HG02852 (cell line): Measurements from ENCODE around the gene OR6J1.
"Not testable (repeated sequence)": the region's sequence is repeated elsewhere in the genome, so short reads cannot be mapped to it uniquely, and the experiment has no call there.

Experiments used
- ATAC-seq: cut with Tn5 transposase; IDR thresholded peaks from one replicate; pipeline ENCODE4 v1.9.1; 2021; ENCODE audit warnings: mild to moderate bottlenecking, moderate library complexity; ENCODE audit not compliant: unreplicated experiment

OR6J1 gene

GRCh38 chr14:22651586-22651985 lies 7.4 kb upstream of the OR6J1 start:
- no peak for ATAC-seq

DNA sequence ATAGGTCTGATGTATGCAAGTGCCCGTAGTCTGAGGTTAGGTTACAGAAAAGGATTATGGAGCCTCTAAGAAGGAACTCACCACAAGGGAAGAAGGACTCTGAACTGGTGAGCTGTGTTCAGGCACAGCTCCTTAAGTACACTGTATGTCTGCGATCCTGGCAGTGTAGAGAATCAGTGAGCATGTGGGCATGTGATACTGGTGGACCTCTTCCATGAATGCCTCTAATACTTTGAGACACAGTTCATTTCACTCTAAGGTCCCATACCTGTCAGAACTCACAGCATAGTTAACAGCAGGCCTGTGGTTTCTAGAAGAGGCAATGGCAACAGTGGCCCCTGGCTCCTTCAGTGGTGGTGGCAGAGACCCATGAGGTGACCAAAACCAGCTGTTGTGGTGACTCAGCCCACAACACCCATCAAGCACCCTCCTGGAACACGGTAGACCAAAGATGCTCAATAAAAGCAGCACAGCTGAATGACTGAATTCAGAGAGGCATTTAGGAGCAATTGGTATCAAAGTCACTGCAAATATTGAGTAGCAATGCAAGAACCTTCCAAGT lies 6.9 kb upstream of the OR6J1 start:
- no peak for ATAC-seq

DNA sequence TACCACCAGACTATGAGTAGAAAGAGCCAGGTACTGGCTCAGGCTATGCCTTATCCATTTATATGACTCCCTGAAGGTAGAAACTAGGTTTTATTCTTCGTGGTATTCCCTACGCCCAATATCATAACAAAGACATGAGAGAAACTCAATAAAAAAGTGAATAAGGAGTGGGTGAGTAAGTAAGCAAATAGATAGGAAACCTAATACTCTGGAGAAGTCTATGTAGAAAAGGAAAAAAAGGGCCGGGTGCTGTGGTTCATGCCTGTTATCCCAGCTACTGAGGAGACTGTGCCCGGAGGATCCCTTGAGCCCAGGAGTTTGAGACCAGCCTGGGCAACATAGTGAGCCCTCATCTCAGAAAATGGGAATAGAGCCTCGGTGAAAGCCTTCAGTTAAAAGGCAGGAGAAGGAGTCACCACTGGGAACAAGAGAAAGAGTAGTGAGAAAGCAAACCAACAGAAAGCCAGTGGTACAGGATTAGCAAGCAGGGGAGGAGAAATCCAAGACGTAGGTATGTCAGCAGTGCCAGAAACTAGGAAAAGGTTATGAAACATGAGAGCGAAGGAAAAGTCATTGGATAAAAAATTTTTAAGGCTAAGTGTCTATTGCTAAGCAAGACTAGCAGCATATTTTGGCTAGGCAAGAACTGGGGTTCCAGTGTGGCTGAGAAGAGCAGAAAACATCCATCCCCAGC lies 6.0 kb upstream of the OR6J1 start:
- ATAC-seq, result no peak

DNA sequence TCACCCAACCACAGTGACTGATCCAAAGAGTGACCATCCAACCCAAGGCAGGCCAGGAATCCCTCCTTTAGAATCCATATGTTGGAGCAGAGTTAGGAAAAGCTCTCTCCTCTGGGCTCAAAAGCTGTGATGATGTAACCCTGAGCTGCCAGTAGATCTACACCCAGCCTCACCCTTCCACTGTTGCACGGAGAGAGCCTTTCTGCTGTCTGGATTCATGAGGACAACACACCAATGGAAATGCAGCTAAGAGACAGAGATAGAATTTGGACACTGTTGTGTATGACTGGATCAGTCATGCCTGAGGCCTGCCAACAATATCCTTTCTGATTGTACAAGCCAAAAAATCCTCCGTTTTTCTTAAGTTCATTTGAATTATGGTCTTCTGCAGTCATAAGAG lies 4.4 kb upstream of the OR6J1 start:
- no peak for ATAC-seq

DNA sequence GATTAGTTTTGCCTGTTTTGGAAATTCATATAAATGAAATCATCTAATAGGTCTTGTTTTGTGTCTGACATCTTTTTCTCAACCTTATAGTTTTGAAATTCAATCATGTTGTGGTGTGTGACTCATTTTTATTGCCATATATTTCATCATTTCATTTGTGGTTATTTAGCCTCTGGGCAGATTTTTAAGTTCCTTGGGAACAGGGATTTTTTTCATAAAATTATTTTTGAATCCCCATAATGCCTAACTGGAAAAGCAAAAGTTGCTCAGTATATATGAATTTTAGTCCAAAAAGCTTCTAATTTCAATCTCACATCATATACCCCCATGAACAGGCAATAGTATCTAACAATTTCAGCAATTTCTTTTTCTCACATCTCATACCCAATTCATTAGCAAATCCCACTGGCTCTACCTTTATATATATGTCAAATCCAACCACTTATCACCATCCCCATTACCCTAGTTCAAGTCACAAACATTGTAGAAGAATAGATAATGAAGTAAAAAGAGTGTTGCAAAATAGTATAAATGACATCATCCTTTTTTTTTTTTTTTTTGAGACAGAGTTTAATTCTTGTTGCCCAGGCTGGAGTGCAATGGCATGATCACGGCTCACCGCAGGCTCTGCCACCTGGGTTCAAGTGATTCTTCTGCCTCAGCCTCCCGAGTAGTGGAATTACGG lies 2.6 kb upstream of the OR6J1 start:
- ATAC-seq, result no peak

DNA sequence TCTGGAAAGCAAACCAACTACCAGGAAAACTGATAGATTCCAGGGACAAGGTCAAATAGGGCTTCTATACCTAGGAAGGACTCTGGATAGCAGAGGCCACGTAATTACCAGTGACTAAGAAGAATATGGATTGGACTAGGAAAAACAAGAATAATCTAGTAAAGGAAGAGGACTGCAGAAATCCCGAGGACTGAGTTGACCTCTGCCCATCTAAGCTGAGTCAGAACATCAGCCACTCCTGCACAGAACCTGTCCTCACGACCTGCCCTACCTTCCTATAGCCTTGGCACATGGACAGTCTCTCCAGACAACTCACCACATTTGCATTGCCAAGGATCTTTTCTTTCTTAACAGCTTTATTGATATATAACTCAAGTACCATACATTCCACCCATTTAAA lies 2.3 kb downstream of the OR6J1 start:
- no peak for ATAC-seq

DNA sequence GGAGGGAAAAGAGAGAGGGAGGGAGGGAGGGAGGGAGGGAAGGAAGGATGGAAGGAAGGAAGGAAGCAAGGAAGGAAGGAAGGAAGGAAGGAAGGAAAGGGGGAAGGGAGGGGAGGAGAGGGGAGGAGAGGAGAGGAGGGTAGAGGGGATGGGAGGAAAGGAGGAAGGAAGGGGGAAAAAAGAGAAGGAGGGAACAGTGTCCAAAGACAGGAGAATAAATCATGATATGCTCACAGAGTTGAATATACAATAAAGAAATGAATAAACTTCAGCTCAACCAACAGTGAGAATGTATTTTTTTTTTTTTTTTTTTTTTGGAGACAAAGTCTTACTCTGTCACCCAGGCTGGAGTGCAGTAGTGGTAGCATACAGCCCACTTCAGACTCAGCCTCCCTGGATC lies 4.0 kb downstream of the OR6J1 start:
- ATAC-seq, result no peak

DNA sequence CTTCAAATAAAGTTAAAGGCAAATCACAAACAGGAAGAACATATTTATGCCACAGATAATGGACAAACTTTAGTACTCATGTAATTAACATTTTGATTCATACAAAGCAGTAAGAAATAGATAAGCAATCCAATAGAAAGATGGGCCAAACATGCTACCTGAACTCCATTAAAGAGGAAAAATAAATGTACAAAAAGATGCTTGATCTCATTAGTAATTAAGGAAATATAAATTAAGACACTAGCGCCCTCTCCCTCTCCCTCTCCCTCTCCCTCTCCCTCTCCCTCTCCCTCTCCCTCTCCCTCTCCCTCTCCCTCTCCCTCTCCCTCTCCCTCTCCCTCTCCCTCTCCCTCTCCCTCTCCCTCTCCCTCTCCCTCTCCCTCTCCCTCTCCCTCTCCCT lies 8.2 kb downstream of the OR6J1 start:
- ATAC-seq, result not testable (repeated sequence)

- ATAC-seq, result no peak
Observed at GRCh38 chr14:22634233-22634900, 9.8 kb downstream of the OR6J1 start.

GRCh38 chr14:22630486-22630885 lies 13.7 kb downstream of the OR6J1 start:
- ATAC-seq, result no peak

DNA sequence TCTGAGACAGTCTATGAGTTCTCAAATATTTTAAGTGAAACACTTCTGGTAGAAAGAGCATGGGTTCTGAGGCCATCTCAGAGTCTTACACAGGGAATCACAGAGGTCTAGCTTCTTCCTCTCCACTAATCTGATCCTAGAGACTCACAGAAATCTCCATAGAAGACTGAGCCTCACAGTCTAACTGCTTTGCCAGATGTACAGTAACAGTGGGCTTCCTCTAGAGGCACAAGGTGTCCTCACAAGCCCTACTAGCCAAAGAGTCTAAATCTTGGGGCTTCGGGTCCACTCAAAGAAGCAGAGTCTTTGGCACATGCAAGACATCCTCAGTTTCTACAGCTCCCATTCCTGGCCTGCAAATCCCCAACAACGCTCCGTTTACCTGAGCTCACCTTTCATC lies 14.1 kb downstream of the OR6J1 start:
- no peak for ATAC-seq

DNA sequence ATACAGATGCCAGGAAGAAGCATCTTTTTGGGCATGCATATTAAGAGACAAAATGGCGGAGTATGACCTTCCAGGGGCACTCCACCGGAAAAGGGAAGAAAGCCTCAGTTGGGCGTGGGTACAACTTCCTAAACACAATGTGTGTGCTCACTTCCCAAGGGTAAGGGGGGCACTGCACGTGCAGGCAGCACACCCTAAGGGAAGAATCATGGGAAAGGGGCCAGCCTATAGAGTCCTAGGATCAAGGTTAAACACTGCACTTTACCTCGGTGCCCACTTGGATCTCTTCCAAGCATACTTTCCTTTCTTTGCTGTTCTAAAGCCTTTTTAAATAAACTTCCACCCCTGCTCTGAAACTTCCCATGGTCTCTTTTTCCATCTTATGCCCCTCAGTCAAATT lies 14.8 kb downstream of the OR6J1 start:
- no peak for ATAC-seq

- ATAC-seq, result no peak
Observed at GRCh38 chr14:22627506-22628263, 16.5 kb downstream of the OR6J1 start.

DNA sequence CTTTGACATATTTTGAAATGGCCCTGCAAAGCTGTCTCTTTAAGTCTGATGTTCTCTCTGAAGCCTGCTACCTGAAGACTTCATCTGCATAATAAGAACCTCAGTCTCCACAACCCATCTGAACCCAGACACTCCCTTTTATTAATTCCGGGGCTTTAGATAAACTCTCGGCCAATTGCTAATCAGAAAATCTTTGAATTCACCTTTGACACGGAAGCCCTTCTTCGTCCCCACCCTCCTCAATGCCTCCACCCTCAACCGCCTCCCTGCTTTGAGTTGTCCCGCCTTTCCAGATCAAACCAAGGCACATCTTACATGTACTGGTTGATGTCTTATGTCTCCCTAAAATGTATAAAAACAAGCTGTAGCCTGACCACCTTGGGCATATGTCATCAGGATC lies 17.6 kb downstream of the OR6J1 start:
- ATAC-seq, result no peak

GRCh38 chr14:22623047-22623446 lies 21.1 kb downstream of the OR6J1 start:
- ATAC-seq, result no peak

GRCh38 chr14:22622255-22622654 lies 21.9 kb downstream of the OR6J1 start:
- ATAC-seq, result no peak

DNA sequence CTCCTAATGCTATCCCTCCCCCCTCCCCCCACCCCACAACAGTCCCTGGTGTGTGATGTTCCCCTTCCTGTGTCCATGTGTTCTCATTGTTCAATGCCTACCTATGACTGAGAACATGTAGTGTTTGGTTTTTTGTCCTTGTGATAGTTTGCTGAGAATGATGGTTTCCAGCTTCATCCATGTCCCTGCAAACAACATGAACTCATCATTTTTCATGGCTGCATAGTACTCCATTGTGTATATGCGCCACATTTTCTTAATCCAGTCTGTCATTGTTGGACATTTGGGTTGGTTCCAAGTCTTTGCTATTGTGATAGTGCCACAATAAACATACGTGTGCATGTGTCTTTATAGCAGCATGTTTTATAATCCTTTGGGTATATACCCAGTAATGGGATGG lies 28.4 kb downstream of the OR6J1 start:
- not testable (repeated sequence) for ATAC-seq

DNA sequence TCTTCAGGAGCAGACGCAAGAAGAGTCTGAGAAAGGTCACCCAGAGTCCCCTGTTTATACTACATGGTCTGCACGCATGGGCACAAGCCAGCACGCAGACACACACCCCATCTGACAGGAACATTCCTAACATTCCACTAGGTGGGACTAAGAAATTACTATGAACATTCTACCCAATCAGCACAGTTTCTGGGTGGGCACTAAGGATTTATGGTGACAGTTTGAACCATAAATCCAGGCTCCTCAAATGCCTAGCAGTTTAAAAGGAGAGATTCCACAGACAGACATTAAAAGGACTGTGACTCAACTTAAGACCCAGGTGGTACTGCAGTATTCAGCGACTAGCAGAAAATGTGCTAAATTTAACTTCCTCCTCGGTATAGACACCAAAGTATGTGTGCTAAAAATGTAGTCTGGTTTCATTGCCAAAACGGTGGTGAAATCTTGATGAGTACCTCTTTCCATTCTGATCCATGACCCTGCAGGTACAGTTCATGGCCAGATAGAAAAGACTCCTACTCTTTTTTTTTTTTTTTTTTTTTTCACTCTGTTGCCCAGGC lies 29.8 kb downstream of the OR6J1 start:
- no peak for ATAC-seq

GRCh38 chr14:22613736-22614239 lies 30.4 kb downstream of the OR6J1 start:
- ATAC-seq, result no peak

GRCh38 chr14:22613106-22613695 lies 31.0 kb downstream of the OR6J1 start:
- no peak for ATAC-seq
